GM23338 (cell line): ENCODE data around the gene ANKS1B. TPM values are rescaled to one million over a fixed set of nuclear protein-coding genes. Genes with fewer than 3 reads are reported as not detected.

ENCODE experiments used
- ATAC-seq: fragments of 200-7000 bp; cut with Tn5 transposase; 3 replicates; pipeline ENCODE4 v1.9.1; 2020
- DNase-seq: peaks from one replicate; pipeline ENCODE4 v3.0.0-alpha.2; 2015; ENCODE audit warnings: low spot score
- H2AFZ ChIP-seq: fragments of 200-600 bp; sonication (generic); 2 replicates; pipeline ENCODE4 v1.8.0; 2016; ENCODE audit warnings: antibody characterized with exemption, mild to moderate bottlenecking, moderate library complexity
- H3F3A ChIP-seq: fragments of 200-600 bp; sonication (generic); replicated peaks from 2 replicates; pipeline ENCODE4 v1.8.0; 2017; ENCODE audit warnings: antibody characterized with exemption, mixed run types, low read depth
- H3K27ac ChIP-seq: fragments of 200-600 bp; sonication (generic); 2 replicates; pipeline ENCODE4 v1.6.1; 2016; ENCODE audit warnings: low read depth
- H3K27me3 ChIP-seq: fragments of 200-600 bp; sonication (generic); 2 replicates; pipeline ENCODE4 v1.8.0; 2016; ENCODE audit warnings: mild to moderate bottlenecking, mixed run types, moderate library complexity; ENCODE audit not compliant: insufficient read depth
- H3K36me3 ChIP-seq: fragments of 200-600 bp; sonication (generic); 2 replicates; pipeline ENCODE4 v1.8.0; 2016; ENCODE audit warnings: mild to moderate bottlenecking; ENCODE audit not compliant: insufficient read depth
- H3K4me1 ChIP-seq: fragments of 200-600 bp; sonication (generic); 2 replicates; pipeline ENCODE4 v1.8.0; 2016; ENCODE audit warnings: mild to moderate bottlenecking, moderate library complexity; ENCODE audit not compliant: insufficient read depth
- H3K4me2 ChIP-seq: fragments of 200-600 bp; sonication (generic); 2 replicates; pipeline ENCODE4 v1.7.1; 2017; ENCODE audit warnings: mixed run types
- H3K4me3 ChIP-seq: fragments of 200-600 bp; sonication (generic); 2 replicates; pipeline ENCODE4 v1.6.1; 2016; ENCODE audit warnings: mixed run types
- H3K79me2 ChIP-seq: fragments of 200-600 bp; sonication (generic); replicated peaks from 2 replicates; pipeline ENCODE4 v1.8.0; 2017; ENCODE audit warnings: mild to moderate bottlenecking; ENCODE audit not compliant: insufficient read depth
- H3K9me2 ChIP-seq: fragments of 200-600 bp; sonication (generic); 2 replicates; pipeline ENCODE4 v1.8.0; 2017; ENCODE audit not compliant: insufficient read depth
- H4K20me1 ChIP-seq: fragments of 200-600 bp; sonication (generic); replicated peaks from 2 replicates; pipeline ENCODE4 v1.8.0; 2017; ENCODE audit warnings: mild to moderate bottlenecking; ENCODE audit not compliant: insufficient read depth
- H3K27ac Mint-ChIP-seq: 2 replicates; pipeline ENCODE4 v1.8.0; 2020; ENCODE audit warnings: inconsistent platforms, mild to moderate bottlenecking, moderate library complexity, mixed read lengths
- H3K27me3 Mint-ChIP-seq: 3 replicates; pipeline ENCODE4 v1.8.0; 2022; ENCODE audit warnings: low read depth, mild to moderate bottlenecking, moderate library complexity, mixed read lengths, inconsistent platforms; ENCODE audit not compliant: insufficient read depth, poor library complexity
- H3K36me3 Mint-ChIP-seq: 3 replicates; pipeline ENCODE4 v1.8.0; 2021; ENCODE audit warnings: low read depth, mild to moderate bottlenecking, inconsistent platforms, moderate library complexity, mixed read lengths
- H3K4me1 Mint-ChIP-seq: 3 replicates; pipeline ENCODE4 v1.8.0; 2020; ENCODE audit warnings: mild to moderate bottlenecking, inconsistent platforms, mixed read lengths
- H3K4me3 Mint-ChIP-seq: 3 replicates; pipeline ENCODE4 v1.8.0; 2021; ENCODE audit warnings: moderate library complexity, mild to moderate bottlenecking, inconsistent platforms, mixed read lengths
- H3K9me3 Mint-ChIP-seq: 3 replicates; pipeline ENCODE4 v1.8.0; 2020; ENCODE audit warnings: moderate library complexity, mild to moderate bottlenecking, inconsistent platforms, mixed read lengths
- EZH2 ChIP-seq: fragments of 200-600 bp; sonication (generic); IDR thresholded peaks from one replicate; pipeline ENCODE4 v1.8.0; 2017; ENCODE audit warnings: antibody characterized with exemption, mild to moderate bottlenecking, low read depth; ENCODE audit not compliant: unreplicated experiment
- EZH2phosphoT487 ChIP-seq: fragments of 200-600 bp; sonication (generic); IDR thresholded peaks from one replicate; pipeline ENCODE4 v1.8.1; 2018; ENCODE audit warnings: antibody characterized with exemption; ENCODE audit not compliant: unreplicated experiment
- JUNB ChIP-seq: IDR thresholded peaks from one replicate; pipeline ENCODE4 v1.6.1; 2016; ENCODE audit warnings: antibody characterized with exemption; ENCODE audit not compliant: unreplicated experiment
- NANOG ChIP-seq: IDR thresholded peaks from 2 replicates; pipeline ENCODE4 v1.6.1; 2016; ENCODE audit warnings: antibody characterized with exemption, borderline replicate concordance
- POLR2AphosphoS5 ChIP-seq: IDR thresholded peaks from 2 replicates; pipeline ENCODE4 v1.6.1; 2016; ENCODE audit warnings: antibody characterized with exemption, low read depth
- ZNF114 ChIP-seq: fragments of 250-450 bp; sonication (Bioruptor Pico); IDR thresholded peaks from 2 replicates; pipeline ENCODE4 v1.5.0; 2020; ENCODE audit warnings: mild to moderate bottlenecking, moderate library complexity
- ZNF331 ChIP-seq: fragments of 250-450 bp; sonication (Bioruptor Pico); IDR thresholded peaks from 2 replicates; pipeline ENCODE4 v1.5.0; 2020; ENCODE audit warnings: low read depth, mild to moderate bottlenecking, moderate library complexity
- polyA plus RNA-seq: library from polyadenylated mRNA; unstranded; fragments of >200 nt; fragmentation: Nextera tagmentation; extraction: Ambion mirVana; gene quantifications from 2 replicates; pipeline ENCODE4 v1.2.1, GENCODE V29; 2016
- total RNA-seq: library from RNA; depleted of rRNA; stranded (reverse); fragments of >200 nt; shearing (Covaris generic); gene quantifications from 2 replicates; pipeline ENCODE4 v1.2.3, GENCODE V29; 2014
- TF ChIP-seq, protein P1 (sequence below): fragments of 250-450 bp; sonication (Bioruptor Pico); IDR thresholded peaks from 2 replicates; pipeline ENCODE4 v1.5.0; 2020; ENCODE audit warnings: mild to moderate bottlenecking, moderate library complexity
- TF ChIP-seq, protein P2 (sequence below), 2 experiments: fragments of 200-600 bp in 1 of 2; sonication (generic) in 1 of 2; conservative IDR thresholded peaks; 2 replicates each; pipeline versions ENCODE4 v1.5.1 to v1.6.1; 2016 to 2017; ENCODE audit warnings: antibody characterized with exemption in 2 of 2, low read depth in 2 of 2, mild to moderate bottlenecking in 2 of 2, moderate library complexity in 1 of 2
- TF ChIP-seq, protein P3 (sequence below): IDR thresholded peaks from one replicate; pipeline ENCODE4 v1.6.1; 2018; ENCODE audit warnings: antibody characterized with exemption; ENCODE audit not compliant: unreplicated experiment
- TF ChIP-seq, protein P4 (sequence below): IDR thresholded peaks from 2 replicates; pipeline ENCODE4 v1.6.1; 2016; ENCODE audit warnings: antibody characterized with exemption

ANKS1B gene
- total and polyA plus RNA-seq, 2 experiments from 2014 or later, result 4.3 to 5.8 TPM

DNA sequence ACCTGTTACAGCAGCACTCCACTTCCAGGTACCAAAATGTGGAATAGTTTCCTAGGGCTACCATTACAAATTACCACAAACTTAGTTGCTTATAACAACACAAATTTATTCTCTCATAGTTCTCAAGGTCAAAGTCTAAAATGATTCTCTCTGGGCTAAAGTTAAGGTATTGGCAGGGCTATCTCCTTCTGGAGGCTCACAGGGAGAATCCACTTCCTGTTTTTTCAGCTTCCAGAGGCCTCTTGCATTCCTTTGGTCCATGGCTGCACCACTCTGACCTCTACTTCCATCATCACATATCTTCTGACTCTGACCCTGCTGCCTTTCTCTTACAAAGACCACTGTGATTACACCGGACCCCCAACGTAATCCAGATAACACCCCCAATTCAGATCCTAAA, 340.1 kb downstream of the ANKS1B start (continued):
- TF ChIP-seq, protein P1, sequence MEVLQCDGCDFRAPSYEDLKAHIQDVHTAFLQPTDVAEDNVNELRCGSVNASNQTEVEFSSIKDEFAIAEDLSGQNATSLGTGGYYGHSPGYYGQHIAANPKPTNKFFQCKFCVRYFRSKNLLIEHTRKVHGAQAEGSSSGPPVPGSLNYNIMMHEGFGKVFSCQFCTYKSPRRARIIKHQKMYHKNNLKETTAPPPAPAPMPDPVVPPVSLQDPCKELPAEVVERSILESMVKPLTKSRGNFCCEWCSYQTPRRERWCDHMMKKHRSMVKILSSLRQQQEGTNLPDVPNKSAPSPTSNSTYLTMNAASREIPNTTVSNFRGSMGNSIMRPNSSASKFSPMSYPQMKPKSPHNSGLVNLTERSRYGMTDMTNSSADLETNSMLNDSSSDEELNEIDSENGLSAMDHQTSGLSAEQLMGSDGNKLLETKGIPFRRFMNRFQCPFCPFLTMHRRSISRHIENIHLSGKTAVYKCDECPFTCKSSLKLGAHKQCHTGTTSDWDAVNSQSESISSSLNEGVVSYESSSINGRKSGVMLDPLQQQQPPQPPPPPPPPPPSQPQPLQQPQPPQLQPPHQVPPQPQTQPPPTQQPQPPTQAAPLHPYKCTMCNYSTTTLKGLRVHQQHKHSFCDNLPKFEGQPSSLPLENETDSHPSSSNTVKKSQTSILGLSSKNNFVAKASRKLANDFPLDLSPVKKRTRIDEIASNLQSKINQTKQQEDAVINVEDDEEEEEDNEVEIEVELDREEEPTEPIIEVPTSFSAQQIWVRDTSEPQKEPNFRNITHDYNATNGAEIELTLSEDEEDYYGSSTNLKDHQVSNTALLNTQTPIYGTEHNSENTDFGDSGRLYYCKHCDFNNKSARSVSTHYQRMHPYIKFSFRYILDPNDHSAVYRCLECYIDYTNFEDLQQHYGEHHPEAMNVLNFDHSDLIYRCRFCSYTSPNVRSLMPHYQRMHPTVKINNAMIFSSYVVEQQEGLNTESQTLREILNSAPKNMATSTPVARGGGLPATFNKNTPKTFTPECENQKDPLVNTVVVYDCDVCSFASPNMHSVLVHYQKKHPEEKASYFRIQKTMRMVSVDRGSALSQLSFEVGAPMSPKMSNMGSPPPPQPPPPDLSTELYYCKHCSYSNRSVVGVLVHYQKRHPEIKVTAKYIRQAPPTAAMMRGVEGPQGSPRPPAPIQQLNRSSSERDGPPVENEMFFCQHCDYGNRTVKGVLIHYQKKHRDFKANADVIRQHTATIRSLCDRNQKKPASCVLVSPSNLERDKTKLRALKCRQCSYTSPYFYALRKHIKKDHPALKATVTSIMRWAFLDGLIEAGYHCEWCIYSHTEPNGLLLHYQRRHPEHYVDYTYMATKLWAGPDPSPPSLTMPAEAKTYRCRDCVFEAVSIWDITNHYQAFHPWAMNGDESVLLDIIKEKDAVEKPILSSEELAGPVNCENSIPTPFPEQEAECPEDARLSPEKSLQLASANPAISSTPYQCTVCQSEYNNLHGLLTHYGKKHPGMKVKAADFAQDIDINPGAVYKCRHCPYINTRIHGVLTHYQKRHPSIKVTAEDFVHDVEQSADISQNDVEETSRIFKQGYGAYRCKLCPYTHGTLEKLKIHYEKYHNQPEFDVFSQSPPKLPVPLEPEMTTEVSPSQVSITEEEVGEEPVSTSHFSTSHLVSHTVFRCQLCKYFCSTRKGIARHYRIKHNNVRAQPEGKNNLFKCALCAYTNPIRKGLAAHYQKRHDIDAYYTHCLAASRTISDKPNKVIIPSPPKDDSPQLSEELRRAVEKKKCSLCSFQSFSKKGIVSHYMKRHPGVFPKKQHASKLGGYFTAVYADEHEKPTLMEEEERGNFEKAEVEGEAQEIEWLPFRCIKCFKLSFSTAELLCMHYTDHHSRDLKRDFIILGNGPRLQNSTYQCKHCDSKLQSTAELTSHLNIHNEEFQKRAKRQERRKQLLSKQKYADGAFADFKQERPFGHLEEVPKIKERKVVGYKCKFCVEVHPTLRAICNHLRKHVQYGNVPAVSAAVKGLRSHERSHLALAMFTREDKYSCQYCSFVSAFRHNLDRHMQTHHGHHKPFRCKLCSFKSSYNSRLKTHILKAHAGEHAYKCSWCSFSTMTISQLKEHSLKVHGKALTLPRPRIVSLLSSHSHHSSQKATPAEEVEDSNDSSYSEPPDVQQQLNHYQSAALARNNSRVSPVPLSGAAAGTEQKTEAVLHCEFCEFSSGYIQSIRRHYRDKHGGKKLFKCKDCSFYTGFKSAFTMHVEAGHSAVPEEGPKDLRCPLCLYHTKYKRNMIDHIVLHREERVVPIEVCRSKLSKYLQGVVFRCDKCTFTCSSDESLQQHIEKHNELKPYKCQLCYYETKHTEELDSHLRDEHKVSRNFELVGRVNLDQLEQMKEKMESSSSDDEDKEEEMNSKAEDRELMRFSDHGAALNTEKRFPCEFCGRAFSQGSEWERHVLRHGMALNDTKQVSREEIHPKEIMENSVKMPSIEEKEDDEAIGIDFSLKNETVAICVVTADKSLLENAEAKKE, result no peak
- TF ChIP-seq POLR2AphosphoS5, result no peak
- TF ChIP-seq EZH2phosphoT487, result no peak

DNA sequence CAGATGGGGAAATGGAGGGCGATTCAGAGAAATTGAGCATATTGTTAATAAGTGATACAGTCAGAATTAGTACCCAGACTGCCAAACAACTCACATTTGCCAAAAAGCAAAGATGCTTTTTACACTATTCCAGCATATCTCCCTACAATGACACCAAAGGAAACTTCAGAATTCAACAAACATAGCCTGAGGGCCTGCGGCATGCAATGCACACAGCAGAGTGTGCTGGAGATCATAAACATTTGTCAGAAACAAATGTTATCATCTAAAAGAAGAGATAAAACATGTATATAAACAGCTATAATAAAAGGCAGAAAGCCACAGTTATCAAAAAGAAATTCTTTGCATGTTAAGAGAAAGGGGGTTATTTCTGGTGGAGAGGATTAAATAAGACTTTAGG, 357.3 kb downstream of the ANKS1B start:
- Histone ChIP-seq H3K4me2 (no peak overlapping the region), H3K27ac (no peak overlapping the region), H4K20me1 (no peaks in the 10 kb centered on the region), H3K36me3 (no peaks in the 10 kb centered on the region), H3K27me3 (no peaks in the 10 kb centered on the region), H3F3A (no peaks in the 10 kb centered on the region), H3K4me1 (no peaks in the 10 kb centered on the region), H2AFZ (no peak overlapping the region), H3K79me2 (no peaks in the 10 kb centered on the region), H3K9me2 (no peaks in the 10 kb centered on the region), H3K4me3 (no peak overlapping the region)
- H3K36me3 Mint-ChIP-seq, result no peaks in the 10 kb centered on the region
- no peaks in the 10 kb centered on the region for H3K4me1 Mint-ChIP-seq
- TF ChIP-seq, protein P2, sequence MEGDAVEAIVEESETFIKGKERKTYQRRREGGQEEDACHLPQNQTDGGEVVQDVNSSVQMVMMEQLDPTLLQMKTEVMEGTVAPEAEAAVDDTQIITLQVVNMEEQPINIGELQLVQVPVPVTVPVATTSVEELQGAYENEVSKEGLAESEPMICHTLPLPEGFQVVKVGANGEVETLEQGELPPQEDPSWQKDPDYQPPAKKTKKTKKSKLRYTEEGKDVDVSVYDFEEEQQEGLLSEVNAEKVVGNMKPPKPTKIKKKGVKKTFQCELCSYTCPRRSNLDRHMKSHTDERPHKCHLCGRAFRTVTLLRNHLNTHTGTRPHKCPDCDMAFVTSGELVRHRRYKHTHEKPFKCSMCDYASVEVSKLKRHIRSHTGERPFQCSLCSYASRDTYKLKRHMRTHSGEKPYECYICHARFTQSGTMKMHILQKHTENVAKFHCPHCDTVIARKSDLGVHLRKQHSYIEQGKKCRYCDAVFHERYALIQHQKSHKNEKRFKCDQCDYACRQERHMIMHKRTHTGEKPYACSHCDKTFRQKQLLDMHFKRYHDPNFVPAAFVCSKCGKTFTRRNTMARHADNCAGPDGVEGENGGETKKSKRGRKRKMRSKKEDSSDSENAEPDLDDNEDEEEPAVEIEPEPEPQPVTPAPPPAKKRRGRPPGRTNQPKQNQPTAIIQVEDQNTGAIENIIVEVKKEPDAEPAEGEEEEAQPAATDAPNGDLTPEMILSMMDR (conservative IDR thresholded peaks at IDR 0.05; ENCODE audit: low read depth in 2 of 2), result no peak
- TF ChIP-seq JUNB (no peak), ZNF114 (CRISPR knock-in tag) (no peak), EZH2 (no peak), ZNF331 (CRISPR knock-in tag) (no peak), NANOG (no peak)
- TF ChIP-seq, protein P3, sequence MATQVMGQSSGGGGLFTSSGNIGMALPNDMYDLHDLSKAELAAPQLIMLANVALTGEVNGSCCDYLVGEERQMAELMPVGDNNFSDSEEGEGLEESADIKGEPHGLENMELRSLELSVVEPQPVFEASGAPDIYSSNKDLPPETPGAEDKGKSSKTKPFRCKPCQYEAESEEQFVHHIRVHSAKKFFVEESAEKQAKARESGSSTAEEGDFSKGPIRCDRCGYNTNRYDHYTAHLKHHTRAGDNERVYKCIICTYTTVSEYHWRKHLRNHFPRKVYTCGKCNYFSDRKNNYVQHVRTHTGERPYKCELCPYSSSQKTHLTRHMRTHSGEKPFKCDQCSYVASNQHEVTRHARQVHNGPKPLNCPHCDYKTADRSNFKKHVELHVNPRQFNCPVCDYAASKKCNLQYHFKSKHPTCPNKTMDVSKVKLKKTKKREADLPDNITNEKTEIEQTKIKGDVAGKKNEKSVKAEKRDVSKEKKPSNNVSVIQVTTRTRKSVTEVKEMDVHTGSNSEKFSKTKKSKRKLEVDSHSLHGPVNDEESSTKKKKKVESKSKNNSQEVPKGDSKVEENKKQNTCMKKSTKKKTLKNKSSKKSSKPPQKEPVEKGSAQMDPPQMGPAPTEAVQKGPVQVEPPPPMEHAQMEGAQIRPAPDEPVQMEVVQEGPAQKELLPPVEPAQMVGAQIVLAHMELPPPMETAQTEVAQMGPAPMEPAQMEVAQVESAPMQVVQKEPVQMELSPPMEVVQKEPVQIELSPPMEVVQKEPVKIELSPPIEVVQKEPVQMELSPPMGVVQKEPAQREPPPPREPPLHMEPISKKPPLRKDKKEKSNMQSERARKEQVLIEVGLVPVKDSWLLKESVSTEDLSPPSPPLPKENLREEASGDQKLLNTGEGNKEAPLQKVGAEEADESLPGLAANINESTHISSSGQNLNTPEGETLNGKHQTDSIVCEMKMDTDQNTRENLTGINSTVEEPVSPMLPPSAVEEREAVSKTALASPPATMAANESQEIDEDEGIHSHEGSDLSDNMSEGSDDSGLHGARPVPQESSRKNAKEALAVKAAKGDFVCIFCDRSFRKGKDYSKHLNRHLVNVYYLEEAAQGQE, result no peak
- TF ChIP-seq, protein P4, sequence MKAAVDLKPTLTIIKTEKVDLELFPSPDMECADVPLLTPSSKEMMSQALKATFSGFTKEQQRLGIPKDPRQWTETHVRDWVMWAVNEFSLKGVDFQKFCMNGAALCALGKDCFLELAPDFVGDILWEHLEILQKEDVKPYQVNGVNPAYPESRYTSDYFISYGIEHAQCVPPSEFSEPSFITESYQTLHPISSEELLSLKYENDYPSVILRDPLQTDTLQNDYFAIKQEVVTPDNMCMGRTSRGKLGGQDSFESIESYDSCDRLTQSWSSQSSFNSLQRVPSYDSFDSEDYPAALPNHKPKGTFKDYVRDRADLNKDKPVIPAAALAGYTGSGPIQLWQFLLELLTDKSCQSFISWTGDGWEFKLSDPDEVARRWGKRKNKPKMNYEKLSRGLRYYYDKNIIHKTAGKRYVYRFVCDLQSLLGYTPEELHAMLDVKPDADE, result no peak
- H3K4me3 Mint-ChIP-seq, result no peak overlapping the region
- H3K27ac Mint-ChIP-seq, result no peak overlapping the region
- no peaks in the 10 kb centered on the region for H3K27me3 Mint-ChIP-seq
- ATAC-seq (no peak), DNase-seq (no peak)
- no peaks in the 10 kb centered on the region for H3K9me3 Mint-ChIP-seq
